T-helper 2 cell treated with Interferon-gamma antibody and Interleukin-4, amounts not matched to agents 100 ng/mL and 5 ng/mL, for 36 hours (primary cell): ENCODE data around the gene DLST. TPM values are rescaled to one million over a fixed set of nuclear protein-coding genes. Genes with fewer than 3 reads are reported as not detected.

Source experiments
- intact Hi-C: fragments of 100-400 bp; cut with micrococcal nuclease; formaldehyde crosslinking; loops from one replicate; pipeline ENCODE4 v1.15.1; 2023
- total RNA-seq: library from RNA; stranded (reverse); gene quantifications from 2 replicates; pipeline ENCODE4 v1.2.3, GENCODE V29; 2022

DLST gene
- total RNA-seq, 1 donor from 2014 or later: 94.6 TPM

- intact Hi-C loops: no loop called here
Measured at GRCh38 chr14:74952697-74953484, 71.2 kb downstream of the DLST start.

Other genes with a start within 250 kb of the DLST start
- 47.9 and 52.5 TPM in 2 replicates for gene AREL1, start 168.8 kb upstream of the DLST start, total RNA-seq
- 59.4 and 62.4 TPM in 2 replicates for gene FCF1, start 168.8 kb upstream of the DLST start, total RNA-seq
- 80.4 and 80.8 TPM in 2 replicates for gene YLPM1, start 118.6 kb upstream of the DLST start, total RNA-seq
- gene PROX2, start 5.8 kb upstream of the DLST start, total RNA-seq: not detected in 2 replicates
- gene RPS6KL1, start 41.3 kb downstream of the DLST start, total RNA-seq: 9.4 and 11.3 TPM in 2 replicates
- gene PGF, start 73.7 kb downstream of the DLST start, total RNA-seq: 0.14 and 0.20 TPM in 2 replicates
- 47.6 TPM in 2 replicates for gene EIF2B2, start 121.0 kb downstream of the DLST start, total RNA-seq
- 22.7 and 23.7 TPM in 2 replicates for gene MLH3, start 169.6 kb downstream of the DLST start, total RNA-seq
- 45.4 and 50.1 TPM in 2 replicates for gene ACYP1, start 182.1 kb downstream of the DLST start, total RNA-seq
- 1.7 and 1.8 TPM in 2 replicates for gene ZC2HC1C, start 187.7 kb downstream of the DLST start, total RNA-seq
- gene NEK9, start 245.1 kb downstream of the DLST start, total RNA-seq: 67.6 and 69.5 TPM in 2 replicates